Neutrophil (primary cell): ENCODE measurements around the gene NFIB.

ENCODE experiments used
- H3K27ac ChIP-seq: fragments of 200-600 bp; sonication (generic); 2 replicates; pipeline ENCODE4 v1.5.1; 2016; ENCODE audit warnings: mild to moderate bottlenecking, moderate library complexity
- H3K27me3 ChIP-seq: fragments of 200-600 bp; sonication (generic); 2 replicates; pipeline ENCODE4 v1.6.0; 2016; ENCODE audit warnings: mild to moderate bottlenecking
- H3K36me3 ChIP-seq: fragments of 200-600 bp; sonication (generic); 2 replicates; pipeline ENCODE4 v1.5.1; 2017
- H3K4me1 ChIP-seq, 2 experiments: fragments of 200-600 bp in 1 of 2; sonication (generic) in 1 of 2; 1 replicate in 1 of 2; 2 replicates in 1 of 2; pipeline versions ENCODE4 v1.5.1 to v1.6.1; 2013 to 2016; ENCODE audit warnings: low read depth in 1 of 2, low read length in 1 of 2, mild to moderate bottlenecking in 1 of 2, moderate library complexity in 1 of 2; ENCODE audit not compliant: control insufficient read depth in 1 of 2, insufficient read depth in 1 of 2
- H3K4me3 ChIP-seq, 2 experiments: fragments of 200-600 bp in 1 of 2; sonication (generic) in 1 of 2; 1 replicate in 1 of 2; 2 replicates in 1 of 2; pipeline ENCODE4 v1.5.1; 2013 to 2016; ENCODE audit warnings: low read depth in 1 of 2, low read length in 1 of 2, mild to moderate bottlenecking in 1 of 2, moderate library complexity in 1 of 2
- H3K9me3 ChIP-seq: fragments of 200-600 bp; sonication (generic); 2 replicates; pipeline ENCODE4 v1.5.1; 2016
- CTCF ChIP-seq: fragments of 200-600 bp; sonication (generic); IDR thresholded peaks from 2 replicates; pipeline ENCODE4 v1.5.1; 2016; ENCODE audit warnings: antibody characterized with exemption

Gene NFIB

GRCh38 chr9:14243514-14244042 lies 70.4 kb downstream of the NFIB start:
- no peaks in the 10 kb centered on the region for H3K36me3 ChIP-seq
- no peak for TF ChIP-seq CTCF
- H3K9me3 ChIP-seq: no peaks in the 10 kb centered on the region
- H3K4me1 ChIP-seq: no peaks in the 10 kb centered on the region
- H3K27me3 ChIP-seq: no peaks in the 10 kb centered on the region
- H3K4me3 ChIP-seq: no peak overlapping the region
- no peak overlapping the region for H3K27ac ChIP-seq

GRCh38 chr9:14242150-14242805 lies 71.7 kb downstream of the NFIB start:
- Histone ChIP-seq H3K9me3 (no peaks in the 10 kb centered on the region), H3K36me3 (no peaks in the 10 kb centered on the region), H3K27me3 (no peaks in the 10 kb centered on the region), H3K27ac (no peak overlapping the region), H3K4me1 (no peaks in the 10 kb centered on the region), H3K4me3 (no peak overlapping the region)
- TF ChIP-seq CTCF: no peak

GRCh38 chr9:14240537-14240936 lies 73.4 kb downstream of the NFIB start:
- Histone ChIP-seq H3K4me1 (no peaks in the 10 kb centered on the region), H3K4me3 (no peak overlapping the region), H3K27ac (no peak overlapping the region), H3K9me3 (no peaks in the 10 kb centered on the region), H3K36me3 (no peaks in the 10 kb centered on the region), H3K27me3 (no peaks in the 10 kb centered on the region)
- TF ChIP-seq CTCF: no peak

GRCh38 chr9:14238518-14238917 lies 75.4 kb downstream of the NFIB start:
- Histone ChIP-seq H3K4me3 (no peak overlapping the region), H3K27ac (no peak overlapping the region), H3K4me1 (no peaks in the 10 kb centered on the region), H3K27me3 (no peaks in the 10 kb centered on the region), H3K9me3 (no peaks in the 10 kb centered on the region), H3K36me3 (no peaks in the 10 kb centered on the region)
- no peak for TF ChIP-seq CTCF

- Histone ChIP-seq H3K4me3 (no peak overlapping the region), H3K27ac (no peak overlapping the region), H3K36me3 (no peaks in the 10 kb centered on the region), H3K9me3 (no peaks in the 10 kb centered on the region), H3K4me1 (no peaks in the 10 kb centered on the region), H3K27me3 (no peaks in the 10 kb centered on the region)
- TF ChIP-seq CTCF: no peak
These were observed 75.9 kb downstream of the NFIB start for GRCh38 chr9:14238079-14238478.
